Activated naive CD8-positive, alpha-beta T cell treated with anti-CD3 and anti-CD28 coated beads, Interleukin-2, amount 50 U/mL, for 16 hours (primary cell): ENCODE results near the gene SENP1.
"Not testable (repeated sequence)": the region's sequence is repeated elsewhere in the genome, so short reads cannot be mapped to it uniquely, and the experiment has no call there.

ENCODE experiments used
- DNase-seq: peaks from one replicate; pipeline ENCODE4 v3.0.0-alpha.2; 2020; ENCODE audit warnings: low read depth, low spot score

The SENP1 gene

GRCh38 chr12:48111312-48111693, 5.4 kb upstream of the SENP1 start:
- DNase-seq: not testable (repeated sequence)

- DNase-seq: no peak
These were observed 4.9 kb upstream of the SENP1 start for GRCh38 chr12:48110691-48111311.

GRCh38 chr12:48109424-48109823, 3.5 kb upstream of the SENP1 start:
- DNase-seq: no peak

- DNase-seq: no peak
These were observed 1.1 kb upstream of the SENP1 start for GRCh38 chr12:48106681-48107613.

GRCh38 chr12:48105321-48105866, 485 bp downstream of the SENP1 start:
- no peak for DNase-seq

- no peak for DNase-seq
These were observed 1.3 kb downstream of the SENP1 start for GRCh38 chr12:48104531-48104930.

- DNase-seq: no peak
These were observed 13.3 kb downstream of the SENP1 start for GRCh38 chr12:48092611-48093010.

GRCh38 chr12:48086327-48086726, 19.6 kb downstream of the SENP1 start:
- no peak for DNase-seq

GRCh38 chr12:48084841-48085460, 20.9 kb downstream of the SENP1 start:
- DNase-seq: no peak

GRCh38 chr12:48084066-48084465, 21.8 kb downstream of the SENP1 start:
- no peak for DNase-seq

GRCh38 chr12:48080821-48081220, 25.1 kb downstream of the SENP1 start:
- no peak for DNase-seq

GRCh38 chr12:48080285-48080684, 25.6 kb downstream of the SENP1 start:
- no peak for DNase-seq

- no peak for DNase-seq
These were observed 27.0 kb downstream of the SENP1 start for GRCh38 chr12:48078901-48079300.

- DNase-seq: no peak
These were observed 28.8 kb downstream of the SENP1 start for GRCh38 chr12:48077111-48077510.

GRCh38 chr12:48075832-48076231, 30.0 kb downstream of the SENP1 start:
- DNase-seq: no peak

- no peak for DNase-seq
These were observed 31.6 kb downstream of the SENP1 start for GRCh38 chr12:48074266-48074665.

GRCh38 chr12:48072266-48072665, 33.6 kb downstream of the SENP1 start:
- no peak for DNase-seq

- no peak for DNase-seq
These were observed 34.1 kb downstream of the SENP1 start for GRCh38 chr12:48071808-48072207.

GRCh38 chr12:48070731-48071130, 35.1 kb downstream of the SENP1 start:
- no peak for DNase-seq

GRCh38 chr12:48070033-48070432, 35.8 kb downstream of the SENP1 start:
- no peak for DNase-seq

GRCh38 chr12:48069241-48069640, 36.6 kb downstream of the SENP1 start:
- no peak for DNase-seq

GRCh38 chr12:48068457-48068856, 37.4 kb downstream of the SENP1 start:
- no peak for DNase-seq
